ENCODE data around the gene ANTXRL. TPM values are rescaled to one million over a fixed set of nuclear protein-coding genes. Genes with fewer than 3 reads are reported as not detected.
"Not testable (repeated sequence)": the region's sequence is repeated elsewhere in the genome, so short reads cannot be mapped to it uniquely, and the experiment has no call there.

The ANTXRL gene
- polyA plus RNA-seq, 1 donor, result 0.14 TPM

GRCh38 chr10:46254467-46254866, 32.3 kb upstream of the ANTXRL start:
- no peak for DNase-seq

GRCh38 chr10:46255210-46255609, 31.6 kb upstream of the ANTXRL start:
- DNase-seq, result not testable (repeated sequence)

GRCh38 chr10:46255801-46256747, 30.7 kb upstream of the ANTXRL start:
- no peak for DNase-seq

- no peak for DNase-seq
Measured at GRCh38 chr10:46257099-46257498, 29.7 kb upstream of the ANTXRL start.

- DNase-seq, result not testable (repeated sequence)
Measured at GRCh38 chr10:46262906-46263560, 23.8 kb upstream of the ANTXRL start.

GRCh38 chr10:46263831-46264268, 22.9 kb upstream of the ANTXRL start:
- DNase-seq, result no peak

GRCh38 chr10:46264336-46264735, 22.5 kb upstream of the ANTXRL start:
- no peak for DNase-seq

GRCh38 chr10:46264737-46265368, 21.9 kb upstream of the ANTXRL start:
- no peak for DNase-seq

- DNase-seq, result not testable (repeated sequence)
Measured at GRCh38 chr10:46265566-46266305, 21.1 kb upstream of the ANTXRL start.

GRCh38 chr10:46266306-46266985, 20.4 kb upstream of the ANTXRL start:
- no peak for DNase-seq

- DNase-seq, result no peak
Measured at GRCh38 chr10:46267132-46267985, 19.4 kb upstream of the ANTXRL start.

GRCh38 chr10:46268076-46268881, 18.5 kb upstream of the ANTXRL start:
- DNase-seq, result no peak

- not testable (repeated sequence) for DNase-seq
Measured at GRCh38 chr10:46269554-46270053, 17.2 kb upstream of the ANTXRL start.

- no peak for DNase-seq
Measured at GRCh38 chr10:46270086-46270811, 16.5 kb upstream of the ANTXRL start.

GRCh38 chr10:46270963-46271530, 15.8 kb upstream of the ANTXRL start:
- DNase-seq, result not testable (repeated sequence)

GRCh38 chr10:46271795-46272499, 14.8 kb upstream of the ANTXRL start:
- DNase-seq, result not testable (repeated sequence)

- DNase-seq, result no peak
Measured at GRCh38 chr10:46272863-46273415, 13.9 kb upstream of the ANTXRL start.

Measured in hindlimb muscle (tissue), 1 donor.